Suprapubic skin (tissue), 4 donors: ENCODE results near the gene IGSF11.

Source experiments
- CTCF ChIP-seq, 2 donors: fragments of 200-600 bp in 1 of 2; fragments of 450-650 bp in 1 of 2; sonication (generic) in 1 of 2; IDR thresholded peaks; one replicate each; pipeline ENCODE4 v1.5.1; 2016 to 2019; ENCODE audit warnings: antibody characterized with exemption in 2 of 2, mild to moderate bottlenecking in 1 of 2, moderate library complexity in 1 of 2
- EP300 ChIP-seq: sonication (generic); formaldehyde crosslinking; IDR thresholded peaks from one replicate; pipeline ENCODE4 v1.6.1; 2017; ENCODE audit warnings: antibody characterized with exemption
- POLR2A ChIP-seq, 2 donors: fragments of 450-650 bp; IDR thresholded peaks; one replicate each; pipeline ENCODE4 v1.6.1; 2017; ENCODE audit warnings: antibody characterized with exemption in 2 of 2, mild to moderate bottlenecking in 2 of 2, moderate library complexity in 2 of 2
- POLR2AphosphoS5 ChIP-seq, 3 donors: sonication (generic); formaldehyde crosslinking; IDR thresholded peaks; one replicate each; pipeline ENCODE4 v1.6.1; 2017; ENCODE audit warnings: antibody characterized with exemption in 3 of 3

- TF ChIP-seq POLR2AphosphoS5 (IDR thresholded peaks at IDR 0.05) (no peak), CTCF (IDR thresholded peaks at IDR 0.05) (no peak), POLR2A (IDR thresholded peaks at IDR 0.05) (no peak), EP300 (no peak)
These were observed 49.9 kb downstream of the IGSF11 start for GRCh38 chr3:118984699-118985098.
